KG1 (cell line): ENCODE data around the gene RTN4R.

Experiments used
- DNase-seq: peaks from one replicate; lab custom pipeline; 2025; lab: John Stamatoyannopoulos, UW

Gene RTN4R

DNA sequence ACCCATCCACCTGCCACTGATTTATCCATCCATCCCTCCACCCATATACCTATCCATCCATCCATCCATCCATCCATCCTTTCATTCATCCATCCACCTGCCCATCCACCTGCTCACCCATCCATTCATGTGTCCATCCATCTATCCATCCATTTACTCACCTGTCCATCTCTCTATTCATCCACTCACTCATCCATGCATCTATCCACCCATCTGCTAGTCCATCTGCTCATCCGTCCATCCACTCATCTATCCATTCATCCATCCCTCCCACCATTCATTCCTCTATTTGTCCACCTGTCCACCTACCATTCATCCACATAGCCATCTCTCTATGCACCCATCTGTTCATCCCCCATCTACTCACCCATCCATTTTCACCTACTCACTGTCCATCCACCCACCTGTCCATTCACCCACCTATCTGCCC is 68.7 kb downstream of the RTN4R start:
- DNase-seq: no peak

DNA sequence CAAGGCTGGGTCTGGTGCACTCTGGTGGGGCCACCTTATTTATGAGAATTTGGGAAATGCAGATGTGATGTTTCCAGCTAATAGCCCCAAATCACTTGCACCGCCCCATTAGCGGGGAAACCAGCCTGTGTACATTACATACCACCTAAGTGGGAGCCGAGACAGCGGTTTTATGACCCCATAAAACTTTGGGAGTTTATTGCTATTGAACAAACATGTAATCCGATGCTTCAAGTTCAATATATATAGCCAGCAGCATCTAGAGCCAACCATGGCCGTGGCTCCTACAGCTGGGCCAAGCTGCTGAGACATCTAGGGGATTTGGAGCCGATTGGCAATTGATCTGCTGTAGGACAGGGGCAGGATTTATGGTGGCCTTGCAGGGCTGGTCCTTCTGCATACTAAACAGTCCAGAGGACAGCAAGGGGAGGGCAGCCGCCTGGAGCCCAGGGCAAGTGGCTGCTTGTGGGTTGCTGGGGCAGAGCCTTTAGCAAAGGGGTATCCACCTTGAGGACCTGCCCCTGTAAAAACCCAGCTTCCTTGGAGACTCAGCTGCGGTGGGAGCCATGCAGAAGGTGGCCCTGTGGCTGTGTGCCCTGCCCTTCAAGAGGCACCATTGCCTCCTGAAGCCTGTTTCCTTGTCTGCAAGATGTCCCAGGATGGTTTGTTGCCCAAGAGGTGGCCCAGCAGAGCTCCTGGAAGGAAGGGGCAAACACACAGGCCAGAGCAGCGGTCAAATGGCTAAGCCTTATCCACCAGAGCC is 69.4 kb downstream of the RTN4R start:
- DNase-seq: no peak

DNA sequence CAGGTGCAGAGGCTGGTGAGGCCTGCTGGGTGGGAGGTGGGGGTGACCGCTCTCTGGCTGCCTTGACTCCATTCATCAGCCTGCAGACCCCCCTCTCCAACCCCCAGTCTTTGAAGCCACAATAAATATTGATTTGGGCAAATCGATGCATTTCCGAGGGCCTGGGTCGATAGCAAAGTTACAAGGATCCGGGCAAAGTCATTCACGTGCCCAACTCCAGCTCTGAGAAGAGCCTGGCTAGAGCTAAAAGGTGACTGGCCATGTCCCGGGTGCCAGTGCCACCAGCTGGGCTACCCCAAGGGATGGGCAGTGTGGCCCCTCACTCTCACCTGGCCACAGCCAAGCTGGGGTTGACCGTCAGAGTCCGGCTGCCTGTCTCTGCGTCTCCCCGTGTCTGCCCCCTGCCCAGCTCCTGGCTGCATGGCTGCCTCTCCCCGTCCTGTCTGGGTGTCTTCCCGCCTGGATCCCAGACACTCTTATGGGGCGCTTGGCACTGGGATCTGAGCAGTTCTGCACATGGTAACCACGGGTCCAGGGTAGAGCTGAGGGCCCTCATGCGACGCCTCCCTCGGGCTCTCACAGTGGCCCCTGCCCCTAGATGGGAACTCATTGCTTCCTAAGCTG is 70.6 kb downstream of the RTN4R start:
- no peak for DNase-seq

DNA sequence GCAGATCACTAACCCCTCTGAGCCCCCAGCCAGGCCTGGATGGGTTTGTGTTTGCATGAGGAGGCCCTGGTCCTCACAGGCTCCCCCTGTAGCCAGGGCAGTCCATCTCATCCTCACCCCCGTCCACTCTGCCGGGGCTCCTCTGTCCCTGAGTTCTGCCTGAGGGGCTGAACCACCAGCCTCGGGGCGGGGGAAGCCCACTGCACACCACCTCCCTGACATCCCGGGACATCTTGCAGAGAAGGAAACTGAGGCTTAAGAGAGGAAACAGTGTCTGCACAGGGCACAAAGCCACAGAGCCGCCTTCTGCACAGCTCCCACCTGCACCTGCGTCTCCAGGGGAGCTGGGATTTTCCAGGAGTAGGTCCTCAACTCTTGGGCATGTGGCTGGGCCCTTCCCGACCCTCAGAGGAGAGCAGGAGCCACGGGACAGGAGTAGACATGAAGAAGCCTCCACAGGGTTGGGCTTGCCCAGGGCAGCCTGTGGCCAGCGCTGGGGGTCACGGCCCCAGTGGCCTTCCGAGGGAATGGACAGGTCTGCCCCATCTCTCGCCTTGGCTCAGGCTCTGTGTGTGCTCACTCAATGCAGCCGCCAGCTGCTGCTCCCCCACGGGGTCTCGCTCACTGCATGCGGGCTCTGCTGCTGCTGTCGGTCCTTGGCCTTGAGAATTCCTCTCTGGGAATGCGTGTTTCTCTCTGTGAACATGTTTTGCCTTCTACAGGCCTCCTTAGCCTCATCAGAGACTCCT is 71.8 kb downstream of the RTN4R start:
- DNase-seq: no peak

DNA sequence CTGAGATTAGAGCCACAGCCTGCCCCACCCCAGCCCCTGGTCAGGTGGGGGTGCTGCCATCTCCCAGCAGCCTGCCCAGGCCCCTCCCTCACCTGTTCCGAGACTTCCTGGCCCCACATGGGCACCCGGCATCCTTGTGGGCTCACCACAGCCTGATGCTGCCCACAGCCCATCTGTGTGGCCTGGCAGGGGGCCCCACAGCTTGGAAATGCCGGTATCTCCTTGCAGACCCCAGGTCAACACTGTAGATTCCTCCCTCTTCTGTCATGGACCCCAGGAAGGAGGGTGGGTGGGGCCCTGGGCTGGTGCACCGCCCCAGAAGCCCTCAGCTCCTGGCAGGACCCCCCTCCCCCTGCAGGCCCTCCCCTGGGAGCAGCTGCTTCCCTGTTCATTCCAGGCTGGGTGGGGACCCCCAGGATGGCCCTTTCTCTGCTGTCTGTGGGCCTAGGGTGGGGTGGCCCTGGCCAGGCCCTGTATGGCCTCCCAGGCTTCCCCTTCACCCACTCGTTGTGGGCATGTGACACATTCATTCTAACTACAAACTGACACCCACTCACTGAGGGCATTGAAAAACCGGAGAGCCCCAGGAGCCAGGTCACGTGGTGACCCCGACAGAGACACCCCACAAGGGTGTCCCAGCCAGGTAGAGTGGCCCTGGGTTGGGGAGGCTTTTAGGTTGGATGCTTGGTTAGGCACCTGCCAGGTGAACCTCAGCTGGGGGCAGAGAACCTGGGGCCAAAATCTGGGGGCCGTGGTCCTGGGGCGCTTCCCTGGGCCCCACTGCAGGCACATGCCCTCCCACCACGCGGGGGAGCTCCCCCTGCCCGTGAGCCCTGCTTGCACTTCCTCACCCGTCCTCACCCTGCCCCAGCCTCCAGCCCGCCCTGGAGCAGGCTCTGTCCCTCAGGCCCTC is 73.2 kb downstream of the RTN4R start:
- no peak for DNase-seq

DNA sequence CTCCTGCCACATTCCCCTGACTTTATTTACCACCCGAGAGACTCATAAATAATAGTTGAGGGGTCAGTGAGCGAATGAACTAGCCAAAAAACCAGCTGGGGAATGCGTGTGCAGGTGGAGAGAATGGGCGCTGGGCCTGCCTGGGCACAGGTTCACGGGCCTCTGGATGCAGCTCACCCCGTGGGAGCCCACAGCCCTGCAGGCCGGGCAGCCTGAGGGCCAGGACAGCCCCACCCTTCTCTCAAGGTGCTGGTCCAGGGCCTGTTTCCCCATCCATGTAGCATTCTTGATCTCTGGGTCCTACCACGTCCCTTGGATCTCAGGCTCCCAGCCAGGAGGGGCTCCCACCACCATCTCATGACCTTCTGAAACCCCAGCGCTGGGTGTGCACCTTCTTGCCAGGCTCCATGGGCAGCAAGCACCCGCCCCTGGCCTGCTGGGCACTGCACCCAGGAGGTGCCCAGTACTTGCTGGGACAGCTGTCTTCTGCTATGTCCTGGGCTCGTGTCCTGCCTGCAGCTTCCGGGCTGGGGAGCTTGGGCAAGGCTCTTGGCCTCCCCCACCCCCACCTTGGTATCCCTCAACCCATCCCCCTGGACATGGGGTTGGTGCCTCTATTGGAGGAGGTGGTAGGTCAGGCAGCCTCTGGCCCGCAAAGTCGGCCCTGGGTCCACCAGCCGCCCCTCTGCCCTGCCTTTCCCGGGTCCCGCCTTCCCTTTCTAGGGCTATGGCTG is 74.2 kb downstream of the RTN4R start:
- no peak for DNase-seq

DNA sequence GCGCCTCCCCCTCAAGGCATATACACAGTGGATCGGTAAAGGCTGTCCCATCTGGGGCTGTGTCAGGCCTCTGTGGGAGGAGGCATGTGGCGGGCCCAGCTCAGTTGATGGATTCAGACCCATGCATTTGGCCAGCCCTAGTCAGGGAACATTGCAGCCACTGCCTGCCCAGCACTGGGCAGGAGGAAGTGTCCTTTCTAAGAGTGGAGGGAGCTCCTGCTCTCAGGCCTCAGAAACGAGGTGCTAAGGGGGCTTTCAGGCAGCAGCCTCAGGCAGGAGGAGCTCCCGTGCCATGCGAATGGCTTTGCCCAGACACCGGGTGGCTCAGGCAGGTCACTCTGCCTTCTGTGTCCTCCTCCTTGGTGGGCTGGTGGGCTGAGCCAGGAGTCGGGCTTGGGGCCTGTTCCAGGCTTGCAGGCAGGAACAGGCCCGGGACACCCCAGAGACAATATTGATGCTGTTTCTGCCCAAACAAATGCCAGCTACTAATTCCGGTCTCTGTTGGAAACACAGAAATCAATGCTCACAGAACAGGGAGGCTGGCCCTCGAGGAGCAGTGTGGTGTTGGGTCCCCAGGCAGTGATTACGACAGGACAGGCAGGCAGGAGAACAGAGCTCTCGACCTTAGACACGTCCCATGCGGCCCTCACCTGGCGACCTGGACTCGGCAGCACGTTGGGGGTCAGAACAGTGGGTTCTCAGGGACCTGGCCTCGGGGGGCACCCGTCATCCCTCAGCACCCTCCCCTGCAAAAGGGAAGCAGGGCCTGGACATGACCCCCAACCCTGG is 75.0 kb downstream of the RTN4R start:
- no peak for DNase-seq

DNA sequence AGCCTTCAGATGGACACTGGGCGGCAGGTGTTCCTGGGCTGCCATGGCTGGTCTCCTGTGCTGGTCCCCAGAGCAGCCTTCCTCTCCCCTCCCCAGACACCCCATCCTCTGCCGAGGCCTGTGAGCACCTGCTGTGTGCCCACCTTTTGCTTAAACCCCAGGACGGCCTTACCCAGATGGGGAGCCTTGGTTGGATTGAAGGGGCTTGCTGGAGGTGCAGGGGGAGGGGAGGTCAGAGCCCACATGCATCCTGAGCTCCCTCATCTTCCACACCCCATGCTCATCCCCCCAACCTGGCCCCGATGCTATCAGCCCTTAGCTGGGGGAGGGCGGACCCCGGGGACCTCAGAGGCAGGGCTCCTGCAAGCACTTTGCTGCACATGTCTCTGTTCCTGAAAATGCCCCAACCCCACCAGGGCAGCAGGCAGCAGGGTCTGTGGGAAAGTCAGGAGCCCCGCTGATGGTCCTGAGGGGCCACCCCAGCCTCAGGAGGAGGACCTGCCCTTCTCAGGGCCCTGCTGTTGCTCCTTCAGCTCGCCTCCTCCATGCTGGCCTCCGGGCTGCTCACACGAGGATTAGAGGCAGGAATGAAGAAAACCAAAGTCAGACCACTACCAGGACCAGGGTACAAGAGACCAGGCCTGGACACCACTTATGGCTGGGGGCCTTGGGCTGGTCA is 75.7 kb downstream of the RTN4R start:
- no peak for DNase-seq

DNA sequence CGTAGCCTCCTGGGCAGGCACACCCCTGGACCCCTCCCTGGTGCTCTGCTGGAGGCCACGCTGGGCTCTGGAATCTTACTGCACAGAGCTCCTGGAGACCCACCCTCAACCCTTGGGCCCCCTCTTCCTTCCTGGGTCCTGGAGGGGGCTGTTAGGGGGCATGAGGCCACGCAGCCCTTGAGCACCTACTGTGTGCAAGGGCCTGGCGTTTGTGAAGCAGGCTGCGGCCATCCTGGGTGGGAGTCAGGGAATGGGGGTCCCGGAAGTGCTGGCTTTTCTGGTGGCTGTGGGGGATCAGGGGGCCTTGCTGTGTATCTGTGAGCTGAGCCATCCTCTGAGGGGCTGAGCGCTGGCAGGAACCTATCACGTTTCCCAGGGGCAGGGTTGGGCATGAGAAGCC is 76.3 kb downstream of the RTN4R start:
- DNase-seq: no peak
